Stimulated activated CD4-positive, alpha-beta T cell treated with anti-CD3 and anti-CD28 coated beads, Interleukin-15, amount 100 ng/mL, for 48 hours (primary cell): ENCODE data around the gene FAM53C.

Experiments used
- DNase-seq, 2 donors: peaks; one replicate each; pipeline ENCODE4 v3.0.0-alpha.2; 2020; ENCODE audit warnings: low read depth in 2 of 2

The FAM53C gene

GRCh38 chr5:138391859-138392386 is 53.9 kb downstream of the FAM53C start:
- DNase-seq: no peak
